DND-41 (cell line): ENCODE measurements around the gene POMT2.

ENCODE experiments used
- EZH2 ChIP-seq: IDR thresholded peaks from 3 replicates; pipeline ENCODE4 v1.6.1; 2012; ENCODE audit warnings: borderline replicate concordance, low read depth, mild to moderate bottlenecking, moderate library complexity, low read length, inconsistent platforms; ENCODE audit not compliant: severe bottlenecking
- TF ChIP-seq, protein P1 (sequence below): IDR thresholded peaks from 2 replicates; pipeline ENCODE4 v1.5.1; 2012; ENCODE audit warnings: borderline replicate concordance, low read length, moderate library complexity, mild to moderate bottlenecking; ENCODE audit not compliant: poor library complexity, severe bottlenecking; ENCODE audit errors: extremely low read depth

DNA sequence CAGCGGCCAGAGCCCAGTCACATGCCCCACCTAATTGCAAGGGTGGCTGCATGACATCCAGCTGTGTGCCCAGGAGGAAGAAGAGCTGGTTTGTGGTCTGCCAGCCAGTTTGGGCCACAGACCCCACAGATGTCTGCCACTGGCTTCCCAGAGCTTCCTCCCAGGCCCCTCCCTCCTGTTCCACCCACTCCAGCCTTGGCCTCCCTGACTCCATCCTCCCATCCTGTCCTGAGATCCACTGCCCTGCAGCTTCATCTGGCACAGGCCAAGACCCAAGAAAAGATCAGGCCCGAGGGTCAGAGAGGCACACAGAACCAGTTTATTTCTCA is 55.5 kb downstream of the POMT2 start:
- TF ChIP-seq, protein P1, sequence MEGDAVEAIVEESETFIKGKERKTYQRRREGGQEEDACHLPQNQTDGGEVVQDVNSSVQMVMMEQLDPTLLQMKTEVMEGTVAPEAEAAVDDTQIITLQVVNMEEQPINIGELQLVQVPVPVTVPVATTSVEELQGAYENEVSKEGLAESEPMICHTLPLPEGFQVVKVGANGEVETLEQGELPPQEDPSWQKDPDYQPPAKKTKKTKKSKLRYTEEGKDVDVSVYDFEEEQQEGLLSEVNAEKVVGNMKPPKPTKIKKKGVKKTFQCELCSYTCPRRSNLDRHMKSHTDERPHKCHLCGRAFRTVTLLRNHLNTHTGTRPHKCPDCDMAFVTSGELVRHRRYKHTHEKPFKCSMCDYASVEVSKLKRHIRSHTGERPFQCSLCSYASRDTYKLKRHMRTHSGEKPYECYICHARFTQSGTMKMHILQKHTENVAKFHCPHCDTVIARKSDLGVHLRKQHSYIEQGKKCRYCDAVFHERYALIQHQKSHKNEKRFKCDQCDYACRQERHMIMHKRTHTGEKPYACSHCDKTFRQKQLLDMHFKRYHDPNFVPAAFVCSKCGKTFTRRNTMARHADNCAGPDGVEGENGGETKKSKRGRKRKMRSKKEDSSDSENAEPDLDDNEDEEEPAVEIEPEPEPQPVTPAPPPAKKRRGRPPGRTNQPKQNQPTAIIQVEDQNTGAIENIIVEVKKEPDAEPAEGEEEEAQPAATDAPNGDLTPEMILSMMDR: no peak
- TF ChIP-seq EZH2: no peak
